IPS-20b (cell line): ENCODE measurements around the gene NPSR1.

Source experiments
- H3K27ac ChIP-seq: one replicate; pipeline ENCODE4 v1.5.1; 2013; ENCODE audit warnings: low read length
- H3K27me3 ChIP-seq: 2 replicates; pipeline ENCODE4 v1.6.1; 2013; ENCODE audit warnings: mild to moderate bottlenecking, low read length, inconsistent platforms; ENCODE audit not compliant: insufficient read depth
- H3K36me3 ChIP-seq: 2 replicates; pipeline ENCODE4 v1.6.1; 2013; ENCODE audit warnings: low read depth, mild to moderate bottlenecking, inconsistent platforms, low read length, moderate library complexity; ENCODE audit not compliant: insufficient read depth
- H3K4me1 ChIP-seq: 2 replicates; pipeline ENCODE4 v1.6.1; 2013; ENCODE audit warnings: mild to moderate bottlenecking, control low read depth, inconsistent platforms, low read length, moderate library complexity; ENCODE audit not compliant: insufficient read depth
- H3K4me3 ChIP-seq: 2 replicates; pipeline ENCODE4 v1.5.1; 2013; ENCODE audit warnings: mild to moderate bottlenecking, low read length, inconsistent platforms
- H3K9ac ChIP-seq: 2 replicates; pipeline ENCODE4 v1.6.1; 2013; ENCODE audit warnings: low read depth, mild to moderate bottlenecking, inconsistent platforms, low read length, moderate library complexity
- H3K9me3 ChIP-seq: 2 replicates; pipeline ENCODE4 v1.6.1; 2013; ENCODE audit warnings: mild to moderate bottlenecking, low read depth, low read length, inconsistent platforms; ENCODE audit not compliant: insufficient read depth

Gene NPSR1

DNA sequence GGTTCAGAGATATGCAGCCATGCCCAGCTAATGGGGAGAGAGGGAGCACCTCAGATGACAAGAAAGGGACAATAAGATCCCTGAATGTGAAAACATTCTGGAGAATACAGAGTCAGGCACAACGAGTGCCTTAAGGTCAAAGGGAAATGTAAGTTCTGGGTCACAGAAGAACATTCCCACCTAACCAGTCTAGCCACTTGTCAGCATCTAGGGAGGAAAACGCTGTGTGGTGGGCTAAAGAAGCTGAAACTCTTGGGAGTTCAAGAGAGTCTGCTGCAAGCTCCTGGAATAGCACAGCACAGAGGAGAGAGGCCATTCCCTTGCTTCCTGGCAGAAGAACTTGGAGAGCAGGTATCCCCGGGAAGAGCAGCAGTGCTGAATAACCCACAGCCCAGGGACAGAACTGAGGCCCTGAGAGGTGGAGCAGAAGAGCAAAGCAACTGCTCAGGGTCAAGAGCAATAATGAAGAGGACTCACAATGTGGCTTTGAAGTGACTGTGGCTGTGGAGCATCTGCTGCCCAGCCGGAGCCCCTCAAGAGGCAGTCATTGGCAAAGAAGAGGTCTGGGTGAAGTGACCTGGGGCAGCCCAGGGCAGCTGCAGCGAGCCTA, 182.3 kb downstream of the NPSR1 start:
- H3K4me3 ChIP-seq: no peak overlapping the region
- no peaks in the 10 kb centered on the region for H3K36me3 ChIP-seq
- H3K9ac ChIP-seq: no peak overlapping the region
- H3K4me1 ChIP-seq: no peaks in the 10 kb centered on the region
- no peaks in the 10 kb centered on the region for H3K27me3 ChIP-seq
- H3K9me3 ChIP-seq: no peaks in the 10 kb centered on the region
- H3K27ac ChIP-seq: no peak overlapping the region

GRCh38 chr7:34841326-34841725, 183.3 kb downstream of the NPSR1 start:
- no peak overlapping the region for H3K27ac ChIP-seq
- H3K4me3 ChIP-seq: no peak overlapping the region
- no peaks in the 10 kb centered on the region for H3K36me3 ChIP-seq
- H3K27me3 ChIP-seq: no peaks in the 10 kb centered on the region
- H3K4me1 ChIP-seq: no peaks in the 10 kb centered on the region
- H3K9me3 ChIP-seq: no peaks in the 10 kb centered on the region
- H3K9ac ChIP-seq: no peak overlapping the region

GRCh38 chr7:34842782-34843181, 184.8 kb downstream of the NPSR1 start:
- no peak overlapping the region for H3K27ac ChIP-seq
- no peak overlapping the region for H3K4me3 ChIP-seq
- no peaks in the 10 kb centered on the region for H3K4me1 ChIP-seq
- no peak overlapping the region for H3K9ac ChIP-seq
- no peaks in the 10 kb centered on the region for H3K27me3 ChIP-seq
- H3K36me3 ChIP-seq: no peaks in the 10 kb centered on the region
- H3K9me3 ChIP-seq: no peaks in the 10 kb centered on the region

GRCh38 chr7:34844406-34844805, 186.4 kb downstream of the NPSR1 start:
- no peaks in the 10 kb centered on the region for H3K36me3 ChIP-seq
- no peaks in the 10 kb centered on the region for H3K9me3 ChIP-seq
- no peak overlapping the region for H3K27ac ChIP-seq
- no peaks in the 10 kb centered on the region for H3K27me3 ChIP-seq
- H3K9ac ChIP-seq: no peak overlapping the region
- H3K4me3 ChIP-seq: no peak overlapping the region
- no peaks in the 10 kb centered on the region for H3K4me1 ChIP-seq

GRCh38 chr7:34844936-34845665, 187.1 kb downstream of the NPSR1 start:
- Histone ChIP-seq H3K27ac (no peak overlapping the region), H3K4me3 (no peak overlapping the region), H3K27me3 (no peaks in the 10 kb centered on the region), H3K9ac (no peak overlapping the region), H3K4me1 (no peaks in the 10 kb centered on the region), H3K36me3 (no peaks in the 10 kb centered on the region), H3K9me3 (no peaks in the 10 kb centered on the region)

- Histone ChIP-seq H3K27me3 (no peaks in the 10 kb centered on the region), H3K9me3 (no peaks in the 10 kb centered on the region), H3K27ac (no peak overlapping the region), H3K4me1 (no peaks in the 10 kb centered on the region), H3K4me3 (no peak overlapping the region), H3K36me3 (no peaks in the 10 kb centered on the region), H3K9ac (no peak overlapping the region)
These were observed 187.8 kb downstream of the NPSR1 start for GRCh38 chr7:34845666-34846361.

GRCh38 chr7:34846976-34847375, 189.0 kb downstream of the NPSR1 start:
- Histone ChIP-seq H3K4me3 (no peak overlapping the region), H3K4me1 (no peaks in the 10 kb centered on the region), H3K27me3 (no peaks in the 10 kb centered on the region), H3K36me3 (no peaks in the 10 kb centered on the region), H3K9me3 (no peaks in the 10 kb centered on the region), H3K9ac (no peak overlapping the region), H3K27ac (no peak overlapping the region)

- Histone ChIP-seq H3K4me1 (no peaks in the 10 kb centered on the region), H3K9ac (no peak overlapping the region), H3K9me3 (no peaks in the 10 kb centered on the region), H3K27me3 (no peaks in the 10 kb centered on the region), H3K27ac (no peak overlapping the region), H3K36me3 (no peaks in the 10 kb centered on the region), H3K4me3 (no peak overlapping the region)
These were observed 190.7 kb downstream of the NPSR1 start for GRCh38 chr7:34848670-34849069.

DNA sequence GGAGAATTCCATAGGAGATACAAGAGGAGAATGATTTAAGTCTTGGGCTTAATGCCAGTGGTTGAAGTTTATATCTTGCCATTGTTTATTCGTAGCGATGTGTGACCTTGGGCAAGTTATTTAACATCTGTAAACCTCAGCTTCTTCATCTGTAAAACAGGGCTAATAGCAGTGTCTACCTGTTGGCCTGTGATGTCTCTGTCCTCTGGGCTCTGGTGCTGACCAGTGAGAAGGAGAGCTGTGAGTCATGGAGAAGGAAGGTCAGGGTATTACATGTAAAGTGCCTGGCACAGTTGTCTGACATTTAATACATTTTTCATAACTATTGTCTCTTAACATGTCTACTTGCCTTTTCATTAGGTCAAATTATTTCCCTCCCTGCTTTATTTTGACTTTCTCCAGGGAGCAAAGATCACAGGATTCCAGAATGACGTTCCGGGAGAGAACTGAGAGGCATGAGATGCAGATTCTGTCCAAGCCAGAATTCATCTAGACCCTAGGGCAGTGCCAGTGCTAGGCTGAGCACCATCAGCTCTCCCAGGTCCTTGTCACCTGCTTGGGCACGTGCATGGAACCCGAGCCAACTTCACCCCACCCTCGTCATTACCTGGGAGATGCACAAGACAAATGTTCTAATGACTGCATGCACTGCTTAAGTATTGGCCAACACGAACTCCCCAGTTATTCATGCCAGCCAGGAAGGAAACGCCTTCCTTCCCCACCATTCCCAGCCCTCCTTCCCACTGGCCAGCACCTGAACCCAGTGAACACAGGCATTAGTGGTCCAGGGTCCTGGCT, 191.3 kb downstream of the NPSR1 start:
- H3K27ac ChIP-seq: no peak overlapping the region
- no peak overlapping the region for H3K9ac ChIP-seq
- no peaks in the 10 kb centered on the region for H3K9me3 ChIP-seq
- H3K36me3 ChIP-seq: no peaks in the 10 kb centered on the region
- no peaks in the 10 kb centered on the region for H3K4me1 ChIP-seq
- no peak overlapping the region for H3K4me3 ChIP-seq
- no peaks in the 10 kb centered on the region for H3K27me3 ChIP-seq

DNA sequence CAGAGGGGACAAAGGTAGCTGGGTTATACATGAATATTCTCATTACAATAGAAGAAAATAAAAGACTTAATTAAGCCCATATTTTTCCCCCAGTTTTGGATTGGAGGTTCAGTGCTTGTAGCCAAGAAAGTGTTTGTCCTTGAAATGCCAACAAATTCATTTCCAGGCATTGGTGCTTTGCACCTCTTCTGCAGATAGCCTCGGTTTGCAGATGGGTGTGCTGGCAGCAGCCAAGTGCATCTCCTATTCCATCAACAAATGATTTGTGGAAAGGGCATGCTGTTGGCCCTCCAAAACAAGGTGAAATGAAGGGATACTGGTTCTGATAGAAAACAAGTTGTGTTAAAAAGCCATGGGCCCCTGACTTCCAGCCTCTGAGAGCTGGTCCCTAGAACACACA, 192.0 kb downstream of the NPSR1 start:
- no peak overlapping the region for H3K9ac ChIP-seq
- H3K27me3 ChIP-seq: no peaks in the 10 kb centered on the region
- H3K4me1 ChIP-seq: no peaks in the 10 kb centered on the region
- H3K36me3 ChIP-seq: no peaks in the 10 kb centered on the region
- no peak overlapping the region for H3K27ac ChIP-seq
- no peaks in the 10 kb centered on the region for H3K9me3 ChIP-seq
- H3K4me3 ChIP-seq: no peak overlapping the region

- H3K27me3 ChIP-seq: no peaks in the 10 kb centered on the region
These were observed 192.7 kb downstream of the NPSR1 start for GRCh38 chr7:34850681-34851080.

More at GRCh38 chr7:34850681-34851080, 192.7 kb downstream of the NPSR1 start:
- no peak overlapping the region for H3K27ac ChIP-seq
- H3K4me3 ChIP-seq: no peak overlapping the region
- H3K4me1 ChIP-seq: no peaks in the 10 kb centered on the region
- H3K9ac ChIP-seq: no peak overlapping the region
- no peaks in the 10 kb centered on the region for H3K9me3 ChIP-seq
- H3K36me3 ChIP-seq: no peaks in the 10 kb centered on the region
